Measurements from ENCODE around the gene METTL22.

DNA sequence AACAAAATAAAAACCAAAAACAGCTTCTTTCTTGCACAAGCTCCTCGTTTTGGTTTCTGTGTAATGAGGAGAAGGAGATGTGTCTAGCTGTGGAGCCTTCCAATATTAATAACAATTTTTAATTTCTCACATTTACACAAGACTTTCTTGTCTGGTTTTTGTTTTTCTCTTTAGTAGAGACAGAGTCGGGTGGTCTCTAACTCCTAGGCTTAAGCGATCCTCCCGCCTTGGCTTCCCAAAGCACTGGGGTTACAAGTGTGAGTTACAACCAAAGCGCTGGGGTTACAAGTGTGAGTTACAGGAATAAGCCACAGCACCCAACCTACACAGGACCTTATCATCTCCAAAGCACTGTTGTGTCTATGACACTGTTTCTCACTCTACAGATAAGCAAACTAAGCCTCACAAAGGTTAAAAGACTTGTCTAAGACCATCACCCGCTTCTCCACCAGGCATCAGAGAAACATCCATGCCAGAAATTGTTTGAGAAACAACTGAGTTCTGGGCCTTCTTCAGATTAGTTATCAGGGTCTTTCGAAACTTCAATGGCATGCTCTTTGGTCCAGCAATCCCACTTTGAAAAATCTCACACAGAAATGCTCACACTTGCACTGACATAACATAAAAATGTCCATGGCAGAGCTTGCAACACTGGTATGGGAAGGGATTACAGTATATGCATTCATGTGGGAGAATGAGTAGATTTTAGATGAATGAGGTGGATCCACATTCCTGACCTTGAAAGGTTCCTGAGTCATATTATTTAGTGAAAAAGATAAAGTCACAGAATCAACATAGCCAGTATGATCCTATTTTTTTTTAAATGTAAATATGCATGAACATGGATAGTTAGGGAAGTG lies 56.8 kb downstream of the METTL22 start:
- TF ChIP-seq, protein P1, sequence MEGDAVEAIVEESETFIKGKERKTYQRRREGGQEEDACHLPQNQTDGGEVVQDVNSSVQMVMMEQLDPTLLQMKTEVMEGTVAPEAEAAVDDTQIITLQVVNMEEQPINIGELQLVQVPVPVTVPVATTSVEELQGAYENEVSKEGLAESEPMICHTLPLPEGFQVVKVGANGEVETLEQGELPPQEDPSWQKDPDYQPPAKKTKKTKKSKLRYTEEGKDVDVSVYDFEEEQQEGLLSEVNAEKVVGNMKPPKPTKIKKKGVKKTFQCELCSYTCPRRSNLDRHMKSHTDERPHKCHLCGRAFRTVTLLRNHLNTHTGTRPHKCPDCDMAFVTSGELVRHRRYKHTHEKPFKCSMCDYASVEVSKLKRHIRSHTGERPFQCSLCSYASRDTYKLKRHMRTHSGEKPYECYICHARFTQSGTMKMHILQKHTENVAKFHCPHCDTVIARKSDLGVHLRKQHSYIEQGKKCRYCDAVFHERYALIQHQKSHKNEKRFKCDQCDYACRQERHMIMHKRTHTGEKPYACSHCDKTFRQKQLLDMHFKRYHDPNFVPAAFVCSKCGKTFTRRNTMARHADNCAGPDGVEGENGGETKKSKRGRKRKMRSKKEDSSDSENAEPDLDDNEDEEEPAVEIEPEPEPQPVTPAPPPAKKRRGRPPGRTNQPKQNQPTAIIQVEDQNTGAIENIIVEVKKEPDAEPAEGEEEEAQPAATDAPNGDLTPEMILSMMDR (IDR thresholded peaks at IDR 0.05), result no peak
- TF ChIP-seq POLR2A (IDR thresholded peaks at IDR 0.05), result no peak
